Renal cortical epithelial cell (primary cell): ENCODE measurements around the gene ZNF558. TPM values are rescaled to one million over a fixed set of nuclear protein-coding genes. Genes with fewer than 3 reads are reported as not detected.
A peak's percentile ranks its signal among the peaks of the same experiment; 100 is the strongest.

ENCODE experiments used
- DNase-seq: peaks from one replicate; pipeline ENCODE4 v3.0.0-alpha.2; 2011; ENCODE audit warnings: low read depth
- total RNA-seq: library from RNA; depleted of rRNA; stranded (reverse); fragments of >200 nt; gene quantifications from 2 replicates; pipeline ENCODE4 v1.2.3, GENCODE V29; 2014

Gene ZNF558
- total RNA-seq = 15.3 and 39.4 TPM in 2 replicates

GRCh38 chr19:8832132-8833021 is at the start of gene ZNF558, which contains the start of gene MBD3L1:
Gene ZNF558 (minus strand): TSS chr19:8832304. CDS start chr19:8822659, 9,645 bp downstream.
Gene MBD3L1 (plus strand): TSS chr19:8832377. CDS start chr19:8842679, 10,302 bp downstream.
- DNase-seq = peak; percentile 93

GRCh38 chr19:8881512-8881911 is 49.4 kb upstream of the ZNF558 start:
- DNase-seq = no peak

GRCh38 chr19:8880868-8881488 is 48.9 kb upstream of the ZNF558 start:
- no peak for DNase-seq

GRCh38 chr19:8877854-8878705 is 46.0 kb upstream of the ZNF558 start:
- DNase-seq = no peak

- DNase-seq = no peak
These were observed 34.2 kb upstream of the ZNF558 start for GRCh38 chr19:8866344-8866743.

- DNase-seq = no peak
These were observed 26.2 kb upstream of the ZNF558 start for GRCh38 chr19:8858260-8858659.

- DNase-seq = no peak
These were observed 18.4 kb upstream of the ZNF558 start for GRCh38 chr19:8850488-8850887.

- no peak for DNase-seq
These were observed 17.1 kb upstream of the ZNF558 start for GRCh38 chr19:8849232-8849631.

GRCh38 chr19:8846819-8847218 is 14.7 kb upstream of the ZNF558 start:
- no peak for DNase-seq

GRCh38 chr19:8840708-8841107 is 8.6 kb upstream of the ZNF558 start:
- no peak for DNase-seq

GRCh38 chr19:8835877-8836276 is 3.8 kb upstream of the ZNF558 start:
- DNase-seq = no peak

- no peak for DNase-seq
These were observed 3.3 kb upstream of the ZNF558 start for GRCh38 chr19:8835446-8835845.

GRCh38 chr19:8831832-8832131 is 322 bp downstream of the ZNF558 start:
- no peak for DNase-seq

- DNase-seq = no peak
These were observed 731 bp downstream of the ZNF558 start for GRCh38 chr19:8831373-8831772.

GRCh38 chr19:8827277-8827676 is 4.8 kb downstream of the ZNF558 start:
- DNase-seq = no peak

GRCh38 chr19:8826371-8826770 is 5.7 kb downstream of the ZNF558 start:
- DNase-seq = no peak

- no peak for DNase-seq
These were observed 10.3 kb downstream of the ZNF558 start for GRCh38 chr19:8821748-8822241.

- no peak for DNase-seq
These were observed 11.9 kb downstream of the ZNF558 start for GRCh38 chr19:8820234-8820633.

GRCh38 chr19:8815780-8816179 is 16.3 kb downstream of the ZNF558 start:
- no peak for DNase-seq

GRCh38 chr19:8814176-8814575 is 17.9 kb downstream of the ZNF558 start:
- DNase-seq = no peak

GRCh38 chr19:8811315-8812172 is 20.6 kb downstream of the ZNF558 start:
- no peak for DNase-seq
